GM08714 (cell line): Measurements from ENCODE around the gene DPP7.
"Not testable (repeated sequence)": the region's sequence is repeated elsewhere in the genome, so short reads cannot be mapped to it uniquely, and the experiment has no call there.

ENCODE experiments used
- H3K4me3 ChIP-seq: fragments of 200-500 bp; sonication (Bioruptor generic); 2 replicates; pipeline ENCODE4 v1.5.1; 2014; ENCODE audit warnings: mild to moderate bottlenecking, low read length, inconsistent platforms
- ZNF274 ChIP-seq: IDR thresholded peaks from 2 replicates; pipeline ENCODE4 v1.6.1; 2012; ENCODE audit warnings: mild to moderate bottlenecking, low read depth, low read length

The DPP7 gene

GRCh38 chr9:137141050-137141810, 26.7 kb upstream of the DPP7 start:
- no peak for TF ChIP-seq ZNF274
- H3K4me3 ChIP-seq: no peak overlapping the region

GRCh38 chr9:137140151-137141012, 25.8 kb upstream of the DPP7 start:
- no peak for TF ChIP-seq ZNF274
- no peak overlapping the region for H3K4me3 ChIP-seq

GRCh38 chr9:137139468-137140150, 25.1 kb upstream of the DPP7 start:
- TF ChIP-seq ZNF274: no peak

GRCh38 chr9:137138722-137139467, 24.4 kb upstream of the DPP7 start, which contains the start of gene GRIN1:
Gene GRIN1 (plus strand): TSS chr9:137139154. CDS start chr9:137139487, 333 bp downstream.
- H3K4me3 ChIP-seq: no peak within 1 kb of the TSS
- no peak for TF ChIP-seq ZNF274

More at GRCh38 chr9:137139468-137140150, 25.1 kb upstream of the DPP7 start:
- H3K4me3 ChIP-seq: no peak overlapping the region

- no peak overlapping the region for H3K4me3 ChIP-seq
- no peak for TF ChIP-seq ZNF274
Observed at GRCh38 chr9:137138058-137138721, 23.7 kb upstream of the DPP7 start.

GRCh38 chr9:137136881-137137607, 22.5 kb upstream of the DPP7 start:
- no peak for TF ChIP-seq ZNF274
- no peak overlapping the region for H3K4me3 ChIP-seq

- TF ChIP-seq ZNF274: no peak
- no peak overlapping the region for H3K4me3 ChIP-seq
Observed at GRCh38 chr9:137136261-137136880, 21.8 kb upstream of the DPP7 start.

- not testable (repeated sequence) for H3K4me3 ChIP-seq
Observed at GRCh38 chr9:137135154-137135553, 20.6 kb upstream of the DPP7 start.

GRCh38 chr9:137134191-137134590, 19.7 kb upstream of the DPP7 start:
- no peak overlapping the region for H3K4me3 ChIP-seq
- TF ChIP-seq ZNF274: no peak

GRCh38 chr9:137130176-137130755, 15.7 kb upstream of the DPP7 start:
- TF ChIP-seq ZNF274: no peak
- H3K4me3 ChIP-seq: peak overlapping the region; percentile 64

- peak overlapping the region; percentile 64 for H3K4me3 ChIP-seq
- no peak for TF ChIP-seq ZNF274
Observed at GRCh38 chr9:137129456-137130175, 15.1 kb upstream of the DPP7 start.
